ENCODE data around the gene ING5. TPM values are rescaled to one million over a fixed set of nuclear protein-coding genes. Genes with fewer than 3 reads are reported as not detected.

The ING5 gene
- total RNA-seq, 2 donors from 2014 or later = 18.3 to 44.2 TPM

GRCh38 chr2:241746084-241746483 is 44.2 kb downstream of the ING5 start:
- H3K9ac ChIP-seq (ENCODE audit: low read depth in 2 of 2, low read length in 2 of 2) = no peak overlapping the region
- no peaks in the 10 kb centered on the region for H3K9me3 ChIP-seq
- no peaks in the 10 kb centered on the region for H3K4me1 ChIP-seq
- H3K4me3 ChIP-seq = no peak overlapping the region
- TF ChIP-seq CTCF (IDR thresholded peaks at IDR 0.05) = no peak
- no peak overlapping the region for H3K27ac ChIP-seq
- no peak for DNase-seq
- intact Hi-C loops (cut with DNase I) = no loop called here
- H3K36me3 ChIP-seq = no peaks in the 10 kb centered on the region
- H3K27me3 ChIP-seq = no peaks in the 10 kb centered on the region

GRCh38 chr2:241748468-241749256 is 46.8 kb downstream of the ING5 start:
- Histone ChIP-seq H3K36me3 (no peaks in the 10 kb centered on the region), H3K9ac (ENCODE audit: low read depth in 2 of 2, low read length in 2 of 2) (no peak overlapping the region), H3K27ac (no peak overlapping the region), H3K9me3 (no peaks in the 10 kb centered on the region), H3K4me1 (no peaks in the 10 kb centered on the region), H3K4me3 (no peak overlapping the region), H3K27me3 (no peaks in the 10 kb centered on the region)
- TF ChIP-seq CTCF (IDR thresholded peaks at IDR 0.05) = no peak
- no peak for DNase-seq
- intact Hi-C loops (cut with DNase I) = no loop called here

- Histone ChIP-seq H3K4me1 (no peaks in the 10 kb centered on the region), H3K36me3 (no peaks in the 10 kb centered on the region), H3K27me3 (no peaks in the 10 kb centered on the region), H3K27ac (no peak overlapping the region), H3K9me3 (no peaks in the 10 kb centered on the region), H3K4me3 (no peak overlapping the region), H3K9ac (ENCODE audit: low read depth in 2 of 2, low read length in 2 of 2) (no peak overlapping the region)
- intact Hi-C loops (cut with DNase I) = no loop called here
- DNase-seq = no peak
- no peak for TF ChIP-seq CTCF (IDR thresholded peaks at IDR 0.05)
Measured at GRCh38 chr2:241750076-241750840, 48.4 kb downstream of the ING5 start.

- Histone ChIP-seq H3K9ac (ENCODE audit: low read depth in 2 of 2, low read length in 2 of 2) (no peak overlapping the region), H3K4me3 (no peak overlapping the region), H3K4me1 (no peaks in the 10 kb centered on the region), H3K27me3 (no peaks in the 10 kb centered on the region), H3K36me3 (no peaks in the 10 kb centered on the region), H3K27ac (no peak overlapping the region), H3K9me3 (no peaks in the 10 kb centered on the region)
- TF ChIP-seq CTCF (IDR thresholded peaks at IDR 0.05) = no peak
- DNase-seq = no peak
- intact Hi-C loops (cut with DNase I) = no loop called here
Measured at GRCh38 chr2:241751152-241751551, 49.3 kb downstream of the ING5 start.

GRCh38 chr2:241751776-241752175 is 49.9 kb downstream of the ING5 start:
- no peak for TF ChIP-seq CTCF (IDR thresholded peaks at IDR 0.05)
- DNase-seq = no peak
- Histone ChIP-seq H3K9ac (ENCODE audit: low read depth in 2 of 2, low read length in 2 of 2) (no peak overlapping the region), H3K9me3 (no peaks in the 10 kb centered on the region), H3K27ac (no peak overlapping the region), H3K4me1 (no peaks in the 10 kb centered on the region), H3K36me3 (no peaks in the 10 kb centered on the region), H3K27me3 (no peaks in the 10 kb centered on the region), H3K4me3 (no peak overlapping the region)
- intact Hi-C loops (cut with DNase I) = no loop called here

All from colonic mucosa (tissue), 4 donors.